DND-41 (cell line): ENCODE data around the gene LYPD3.

Experiments
- ATAC-seq: fragments of 200-7000 bp; cut with Tn5 transposase; 3 replicates; pipeline ENCODE4 v1.9.1; 2021; ENCODE audit warnings: low read depth; ENCODE audit not compliant: insufficient read depth
- DNase-seq: peaks from one replicate; pipeline ENCODE4 v3.0.0-alpha.2; 2020
- H2AFZ ChIP-seq: 2 replicates; pipeline ENCODE4 v1.6.0; 2012; ENCODE audit warnings: low read depth, low read length
- H3K27ac ChIP-seq: 2 replicates; pipeline ENCODE4 v1.5.1; 2012; ENCODE audit warnings: low read length, inconsistent platforms
- H3K27me3 ChIP-seq: fragments of 200-600 bp; sonication (generic); 2 replicates; pipeline ENCODE4 v1.6.0; 2012; ENCODE audit warnings: low read length, mild to moderate bottlenecking, inconsistent platforms; ENCODE audit not compliant: insufficient read depth, poor library complexity
- H3K36me3 ChIP-seq: 2 replicates; pipeline ENCODE4 v1.5.1; 2012; ENCODE audit warnings: low read length, inconsistent platforms; ENCODE audit not compliant: insufficient read depth
- H3K4me1 ChIP-seq: 2 replicates; pipeline ENCODE4 v1.5.1; 2012; ENCODE audit warnings: mild to moderate bottlenecking, low read length; ENCODE audit not compliant: insufficient read depth
- H3K4me2 ChIP-seq: 2 replicates; pipeline ENCODE4 v1.6.0; 2012; ENCODE audit warnings: mild to moderate bottlenecking, moderate library complexity, low read length, inconsistent platforms; ENCODE audit not compliant: insufficient read depth
- H3K4me3 ChIP-seq, 2 experiments: fragments of 200-600 bp in 1 of 2; shearing (Covaris generic) in 1 of 2; 2 replicates each; pipeline ENCODE4 v1.5.1; 2012 to 2016; ENCODE audit warnings: inconsistent platforms in 2 of 2, low read length in 2 of 2, mild to moderate bottlenecking in 2 of 2, low read depth in 1 of 2, moderate library complexity in 1 of 2
- H3K79me2 ChIP-seq: 2 replicates; pipeline ENCODE4 v1.6.0; 2012; ENCODE audit warnings: low read length, inconsistent platforms; ENCODE audit not compliant: insufficient read depth
- H3K9ac ChIP-seq: 2 replicates; pipeline ENCODE4 v1.6.0; 2012; ENCODE audit warnings: low read depth, mild to moderate bottlenecking, inconsistent platforms, low read length, moderate library complexity
- H3K9me3 ChIP-seq: 2 replicates; pipeline ENCODE4 v1.5.1; 2012; ENCODE audit warnings: low read length, moderate library complexity, mild to moderate bottlenecking, inconsistent platforms; ENCODE audit not compliant: insufficient read depth, severe bottlenecking
- H4K20me1 ChIP-seq: 2 replicates; pipeline ENCODE4 v1.6.0; 2012; ENCODE audit warnings: low read length; ENCODE audit not compliant: insufficient read depth
- EZH2 ChIP-seq: IDR thresholded peaks from 3 replicates; pipeline ENCODE4 v1.6.1; 2012; ENCODE audit warnings: borderline replicate concordance, low read depth, mild to moderate bottlenecking, moderate library complexity, low read length, inconsistent platforms; ENCODE audit not compliant: severe bottlenecking
- TF ChIP-seq, protein P1 (sequence below): IDR thresholded peaks from 2 replicates; pipeline ENCODE4 v1.5.1; 2012; ENCODE audit warnings: borderline replicate concordance, low read length, moderate library complexity, mild to moderate bottlenecking; ENCODE audit not compliant: poor library complexity, severe bottlenecking; ENCODE audit errors: extremely low read depth

LYPD3 gene

GRCh38 chr19:43474986-43475705 is 9.7 kb upstream of the LYPD3 start:
- TF ChIP-seq EZH2, result no peak
- TF ChIP-seq, protein P1, sequence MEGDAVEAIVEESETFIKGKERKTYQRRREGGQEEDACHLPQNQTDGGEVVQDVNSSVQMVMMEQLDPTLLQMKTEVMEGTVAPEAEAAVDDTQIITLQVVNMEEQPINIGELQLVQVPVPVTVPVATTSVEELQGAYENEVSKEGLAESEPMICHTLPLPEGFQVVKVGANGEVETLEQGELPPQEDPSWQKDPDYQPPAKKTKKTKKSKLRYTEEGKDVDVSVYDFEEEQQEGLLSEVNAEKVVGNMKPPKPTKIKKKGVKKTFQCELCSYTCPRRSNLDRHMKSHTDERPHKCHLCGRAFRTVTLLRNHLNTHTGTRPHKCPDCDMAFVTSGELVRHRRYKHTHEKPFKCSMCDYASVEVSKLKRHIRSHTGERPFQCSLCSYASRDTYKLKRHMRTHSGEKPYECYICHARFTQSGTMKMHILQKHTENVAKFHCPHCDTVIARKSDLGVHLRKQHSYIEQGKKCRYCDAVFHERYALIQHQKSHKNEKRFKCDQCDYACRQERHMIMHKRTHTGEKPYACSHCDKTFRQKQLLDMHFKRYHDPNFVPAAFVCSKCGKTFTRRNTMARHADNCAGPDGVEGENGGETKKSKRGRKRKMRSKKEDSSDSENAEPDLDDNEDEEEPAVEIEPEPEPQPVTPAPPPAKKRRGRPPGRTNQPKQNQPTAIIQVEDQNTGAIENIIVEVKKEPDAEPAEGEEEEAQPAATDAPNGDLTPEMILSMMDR, result no peak
- H3K27ac ChIP-seq, result no peak overlapping the region
- no peaks in the 10 kb centered on the region for H4K20me1 ChIP-seq
- no peak overlapping the region for H3K9ac ChIP-seq
- H3K9me3 ChIP-seq, result no peaks in the 10 kb centered on the region
- no peak overlapping the region for H2AFZ ChIP-seq
- DNase-seq (no peak), ATAC-seq (no peak)
- no peaks in the 10 kb centered on the region for H3K36me3 ChIP-seq
- H3K27me3 ChIP-seq, result no peaks in the 10 kb centered on the region
- no peak overlapping the region for H3K4me2 ChIP-seq
- no peak overlapping the region for H3K4me3 ChIP-seq
- no peaks in the 10 kb centered on the region for H3K79me2 ChIP-seq
- H3K4me1 ChIP-seq, result no peaks in the 10 kb centered on the region

- Histone ChIP-seq H3K9ac (no peak overlapping the region), H4K20me1 (no peaks in the 10 kb centered on the region), H3K27me3 (no peaks in the 10 kb centered on the region), H3K27ac (no peak overlapping the region), H3K79me2 (no peaks in the 10 kb centered on the region), H2AFZ (no peak overlapping the region), H3K4me2 (no peak overlapping the region), H3K4me1 (peaks cover 1% of the 10 kb centered on the region), H3K4me3 (no peak overlapping the region), H3K9me3 (no peaks in the 10 kb centered on the region), H3K36me3 (no peaks in the 10 kb centered on the region)
- ATAC-seq (no peak), DNase-seq (no peak)
- TF ChIP-seq, protein P1, result no peak
- TF ChIP-seq EZH2, result no peak
These were observed 9.1 kb upstream of the LYPD3 start for GRCh38 chr19:43474487-43474886.

GRCh38 chr19:43471091-43471490 is 5.7 kb upstream of the LYPD3 start:
- DNase-seq (no peak), ATAC-seq (no peak)
- no peak overlapping the region for H2AFZ ChIP-seq
- H3K4me2 ChIP-seq, result no peak overlapping the region
- no peaks in the 10 kb centered on the region for H4K20me1 ChIP-seq
- H3K36me3 ChIP-seq, result no peaks in the 10 kb centered on the region
- no peak overlapping the region for H3K27ac ChIP-seq
- H3K27me3 ChIP-seq, result no peaks in the 10 kb centered on the region
- TF ChIP-seq, protein P1, result no peak
- no peak for TF ChIP-seq EZH2
- no peak overlapping the region for H3K4me3 ChIP-seq
- no peaks in the 10 kb centered on the region for H3K79me2 ChIP-seq
- no peak overlapping the region for H3K9ac ChIP-seq
- H3K4me1 ChIP-seq, result peaks cover 10% of the 10 kb centered on the region
- H3K9me3 ChIP-seq, result no peaks in the 10 kb centered on the region

- H2AFZ ChIP-seq, result no peak overlapping the region
- no peak for DNase-seq
- H3K36me3 ChIP-seq, result no peaks in the 10 kb centered on the region
- no peaks in the 10 kb centered on the region for H3K27me3 ChIP-seq
- no peak overlapping the region for H3K4me2 ChIP-seq
- no peak overlapping the region for H3K27ac ChIP-seq
- H3K4me3 ChIP-seq, result no peak overlapping the region
- H3K9ac ChIP-seq, result no peak overlapping the region
- H3K79me2 ChIP-seq, result no peaks in the 10 kb centered on the region
- H4K20me1 ChIP-seq, result no peaks in the 10 kb centered on the region
- peaks cover 10% of the 10 kb centered on the region for H3K4me1 ChIP-seq
- TF ChIP-seq EZH2, result no peak
- TF ChIP-seq, protein P1, result no peak
- no peaks in the 10 kb centered on the region for H3K9me3 ChIP-seq
- ATAC-seq, result no peak
These were observed 4.9 kb upstream of the LYPD3 start for GRCh38 chr19:43470288-43470687.
